ENCODE data around the gene TMEM150C. TPM values are rescaled to one million over a fixed set of nuclear protein-coding genes. Genes with fewer than 3 reads are reported as not detected.
"Not testable (repeated sequence)": the region's sequence is repeated elsewhere in the genome, so short reads cannot be mapped to it uniquely, and the experiment has no call there.

The TMEM150C gene
- total RNA-seq, 1 donor from 2014 or later, result not detected

DNA sequence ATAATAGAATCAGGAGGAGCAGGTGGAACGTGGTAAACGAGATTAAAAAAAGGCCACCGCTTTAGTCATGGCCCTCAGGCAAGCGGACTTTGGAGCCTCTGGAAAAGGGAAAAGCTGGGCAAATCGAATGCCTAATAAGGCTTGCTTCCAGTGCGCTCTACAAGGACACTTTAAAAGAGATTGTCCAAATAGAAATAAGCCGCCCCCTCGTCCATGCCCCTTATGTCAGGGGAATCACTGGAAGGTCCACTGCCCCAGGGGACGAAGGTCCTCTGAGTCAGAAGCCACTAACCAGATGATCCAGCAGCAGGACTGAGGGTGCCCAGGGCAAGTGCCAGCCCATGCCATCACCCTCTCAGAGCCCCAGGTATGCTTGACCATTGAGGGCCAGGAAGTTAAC lies 84.3 kb downstream of the TMEM150C start:
- DNase-seq (ENCODE audit: low spot score); intact Hi-C loops (cut with micrococcal nuclease); H3K4me1 Mint-ChIP-seq (ENCODE audit: low read depth); H3K9me3 Mint-ChIP-seq; H3K27ac Mint-ChIP-seq; H3K27me3 Mint-ChIP-seq (ENCODE audit: low read depth); H3K4me3 Mint-ChIP-seq (ENCODE audit: low read depth); H3K36me3 Mint-ChIP-seq (ENCODE audit: low read depth): not testable (repeated sequence)

DNA sequence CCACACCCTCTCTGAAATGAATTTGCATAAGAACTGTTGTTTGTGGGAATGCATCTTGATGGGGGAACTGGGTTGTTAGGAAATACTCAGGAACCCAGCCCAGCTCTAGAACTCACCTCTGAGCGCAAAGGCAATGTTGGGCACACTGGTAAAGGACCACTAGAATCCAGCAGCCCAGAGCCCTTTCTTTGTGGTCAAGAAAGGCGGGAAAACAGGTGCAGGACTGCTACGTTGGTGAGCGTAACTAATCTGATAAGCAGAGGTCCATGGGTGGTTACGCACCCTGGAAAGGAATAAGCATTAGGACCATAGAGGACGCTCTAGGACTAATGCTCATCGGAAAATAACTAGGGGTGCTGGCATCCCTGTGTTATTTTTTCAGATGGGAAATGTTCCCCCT lies 85.9 kb downstream of the TMEM150C start:
- not testable (repeated sequence) for H3K9me3 Mint-ChIP-seq; H3K36me3 Mint-ChIP-seq (ENCODE audit: low read depth)

DNA sequence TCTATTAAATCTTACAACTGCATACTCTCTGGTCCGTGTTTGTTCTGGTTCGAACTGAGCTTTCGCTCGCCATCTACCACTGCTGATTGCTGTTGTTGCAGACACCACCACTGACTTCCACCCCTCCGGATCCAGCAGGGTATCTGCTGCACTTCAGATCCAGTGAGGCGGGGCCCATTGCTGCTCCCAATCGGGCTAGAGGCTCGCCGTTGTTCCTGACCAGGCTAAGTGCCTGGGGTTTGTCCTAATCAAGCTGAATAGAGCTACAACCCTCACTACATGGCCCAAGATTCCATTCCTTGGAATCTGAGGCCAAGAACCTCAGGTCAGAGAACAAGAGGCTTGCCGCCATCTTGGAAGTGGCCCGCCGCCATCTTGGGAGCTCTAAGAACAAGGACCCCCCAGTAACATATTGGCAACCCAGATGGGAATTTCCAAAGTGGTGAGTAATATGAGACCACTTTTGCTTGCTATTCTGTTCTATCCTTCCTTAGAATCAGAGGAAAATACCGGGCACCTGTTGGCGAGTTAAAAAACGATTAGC lies 88.1 kb downstream of the TMEM150C start:
- Mint-ChIP-seq H3K27ac (no peak overlapping the region), H3K9me3 (no peaks in the 10 kb centered on the region), H3K4me1 (ENCODE audit: low read depth) (no peaks in the 10 kb centered on the region), H3K27me3 (ENCODE audit: low read depth) (no peaks in the 10 kb centered on the region), H3K4me3 (ENCODE audit: low read depth) (no peak overlapping the region), H3K36me3 (ENCODE audit: low read depth) (peaks cover 7% of the 10 kb centered on the region)
- DNase-seq (ENCODE audit: low spot score), result no peak
- intact Hi-C loops (cut with micrococcal nuclease), result no loop called here

More for the DNA sequence above, 85.9 kb downstream of the TMEM150C start:
- H3K4me3 Mint-ChIP-seq (ENCODE audit: low read depth); H3K4me1 Mint-ChIP-seq (ENCODE audit: low read depth); intact Hi-C loops (cut with micrococcal nuclease); DNase-seq (ENCODE audit: low spot score); H3K27me3 Mint-ChIP-seq (ENCODE audit: low read depth); H3K27ac Mint-ChIP-seq: not testable (repeated sequence)

DNA sequence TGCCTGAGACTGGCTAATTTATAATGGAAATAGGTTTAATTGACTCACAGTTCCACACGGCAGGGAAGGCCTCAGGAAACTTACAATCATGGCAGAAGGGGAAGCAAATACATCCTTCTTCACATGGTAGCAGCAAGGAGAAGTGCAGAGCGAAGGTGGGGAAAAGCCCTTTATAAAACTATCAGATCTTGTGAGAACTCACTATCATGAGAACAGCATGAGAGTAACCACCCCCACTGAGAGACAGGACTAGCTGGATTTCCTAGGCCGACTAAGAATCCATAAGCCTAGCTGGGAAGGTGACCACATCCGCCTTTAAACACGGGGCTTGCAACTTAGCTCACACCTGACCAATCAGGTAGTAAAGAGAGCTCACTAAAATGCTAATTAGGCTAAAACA lies 88.7 kb downstream of the TMEM150C start:
- H3K27ac Mint-ChIP-seq; H3K27me3 Mint-ChIP-seq (ENCODE audit: low read depth); H3K4me1 Mint-ChIP-seq (ENCODE audit: low read depth); intact Hi-C loops (cut with micrococcal nuclease); H3K4me3 Mint-ChIP-seq (ENCODE audit: low read depth); DNase-seq (ENCODE audit: low spot score); H3K9me3 Mint-ChIP-seq: not testable (repeated sequence)
- H3K36me3 Mint-ChIP-seq (ENCODE audit: low read depth), result peaks cover 11% of the 10 kb centered on the region

DNA sequence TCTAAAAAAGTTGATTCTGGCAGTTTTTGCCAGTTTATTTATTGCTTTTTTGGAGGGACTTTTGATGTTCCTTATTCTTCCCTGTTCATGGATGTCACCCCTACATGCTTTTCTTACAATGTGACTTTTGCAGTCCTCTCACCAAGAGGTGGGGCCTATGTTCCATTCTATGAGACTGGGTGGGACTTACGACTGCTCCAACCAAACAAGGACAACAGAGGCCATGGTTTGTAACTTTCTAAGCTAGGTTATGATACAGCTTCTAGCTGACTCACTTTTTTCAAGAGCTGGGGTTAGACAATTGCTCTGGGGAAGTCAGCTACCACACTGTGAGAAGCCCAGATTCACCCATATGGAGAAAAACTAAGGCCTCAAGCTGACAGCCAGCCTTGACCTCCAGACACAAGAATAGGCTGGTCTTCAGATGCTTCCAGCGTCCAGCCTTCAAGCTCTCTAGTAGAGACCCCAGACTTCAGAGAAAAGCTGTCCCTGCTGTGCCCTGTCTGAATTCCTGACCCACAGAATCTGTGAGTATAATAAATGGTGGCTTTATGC lies 91.9 kb downstream of the TMEM150C start:
- H3K27me3 Mint-ChIP-seq (ENCODE audit: low read depth), result no peaks in the 10 kb centered on the region
- peaks cover 13% of the 10 kb centered on the region for H3K36me3 Mint-ChIP-seq (ENCODE audit: low read depth)
- H3K27ac Mint-ChIP-seq, result no peak overlapping the region
- intact Hi-C loops (cut with micrococcal nuclease), result no loop called here
- no peak overlapping the region for H3K4me3 Mint-ChIP-seq (ENCODE audit: low read depth)
- H3K9me3 Mint-ChIP-seq, result no peaks in the 10 kb centered on the region
- no peaks in the 10 kb centered on the region for H3K4me1 Mint-ChIP-seq (ENCODE audit: low read depth)
- DNase-seq (ENCODE audit: low spot score), result no peak

DNA sequence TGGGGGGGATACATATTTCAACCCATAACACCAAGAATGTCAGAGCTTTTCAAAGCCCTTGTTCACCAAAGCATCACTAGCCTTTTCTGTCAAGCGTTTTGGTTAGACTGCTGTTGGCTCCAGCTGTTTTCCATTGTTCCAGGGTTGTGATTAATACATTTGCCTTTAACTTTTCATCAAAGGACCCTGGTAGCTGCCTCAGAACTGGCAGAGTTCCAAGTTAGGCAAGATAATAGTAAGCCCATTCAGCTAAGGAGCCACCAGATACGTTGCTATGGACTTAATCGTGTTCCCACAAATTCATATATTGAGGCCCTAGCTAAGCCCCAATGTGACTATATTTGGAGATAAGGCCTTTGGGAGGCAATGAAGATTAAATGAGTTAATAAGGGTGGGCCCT lies 94.3 kb downstream of the TMEM150C start:
- H3K9me3 Mint-ChIP-seq, result no peaks in the 10 kb centered on the region
- H3K4me1 Mint-ChIP-seq (ENCODE audit: low read depth), result no peaks in the 10 kb centered on the region
- intact Hi-C loops (cut with micrococcal nuclease), result no loop called here
- H3K27me3 Mint-ChIP-seq (ENCODE audit: low read depth), result no peaks in the 10 kb centered on the region
- H3K27ac Mint-ChIP-seq, result no peak overlapping the region
- H3K4me3 Mint-ChIP-seq (ENCODE audit: low read depth), result no peak overlapping the region
- DNase-seq (ENCODE audit: low spot score), result no peak
- H3K36me3 Mint-ChIP-seq (ENCODE audit: low read depth), result peaks cover 25% of the 10 kb centered on the region

DNA sequence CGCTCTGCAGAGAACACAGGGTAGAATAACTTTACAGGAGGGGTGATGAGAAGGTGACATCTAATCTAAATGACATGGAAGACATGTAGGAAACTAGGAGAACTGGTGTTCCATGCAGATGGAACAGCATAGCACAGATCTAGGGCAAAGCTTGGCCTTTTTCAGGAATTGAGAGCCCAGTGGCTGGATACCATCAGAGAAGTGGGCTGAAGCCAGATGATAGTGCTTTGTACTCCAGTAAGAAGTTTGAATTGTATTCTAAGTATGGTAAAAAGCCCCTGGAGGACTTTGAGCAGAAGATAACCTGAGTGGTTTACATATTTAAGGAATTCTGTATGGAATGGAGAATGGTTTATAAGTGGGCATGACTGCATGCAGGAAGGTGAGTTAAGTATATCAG lies 98.6 kb downstream of the TMEM150C start:
- peaks cover 39% of the 10 kb centered on the region for H3K36me3 Mint-ChIP-seq (ENCODE audit: low read depth)
- H3K27me3 Mint-ChIP-seq (ENCODE audit: low read depth), result no peaks in the 10 kb centered on the region
- no peak overlapping the region for H3K27ac Mint-ChIP-seq
- no peak for DNase-seq (ENCODE audit: low spot score)
- intact Hi-C loops (cut with micrococcal nuclease), result loop anchor here (2.0 kb wide), 1 partner anchor 30 kb away; no protein-coding TSS in a partner anchor
- H3K4me1 Mint-ChIP-seq (ENCODE audit: low read depth), result peaks cover 3% of the 10 kb centered on the region
- no peak overlapping the region for H3K4me3 Mint-ChIP-seq (ENCODE audit: low read depth)
- no peaks in the 10 kb centered on the region for H3K9me3 Mint-ChIP-seq

DNA sequence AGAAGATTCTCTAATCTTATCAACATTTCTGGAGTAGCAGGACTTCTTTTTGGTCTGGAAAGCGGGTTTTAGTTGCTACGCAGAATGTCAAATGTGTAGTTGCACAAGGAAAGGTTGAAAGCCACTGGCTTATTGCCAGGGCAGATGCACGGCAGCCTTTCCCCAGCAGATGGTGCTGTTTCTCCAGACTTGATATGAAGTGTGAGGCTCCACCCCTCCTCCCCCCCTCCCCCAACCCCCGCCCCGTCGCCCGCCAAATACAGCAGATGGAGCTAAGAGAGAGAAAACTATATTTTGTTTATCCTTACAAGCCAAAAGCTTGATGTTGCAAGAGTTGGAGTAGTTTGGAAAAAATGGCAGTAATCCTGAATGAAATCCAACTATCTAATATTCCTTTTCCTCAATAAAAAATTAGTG lies 99.4 kb downstream of the TMEM150C start:
- peaks cover 3% of the 10 kb centered on the region for H3K4me1 Mint-ChIP-seq (ENCODE audit: low read depth)
- no peak overlapping the region for H3K27ac Mint-ChIP-seq
- peaks cover 44% of the 10 kb centered on the region for H3K36me3 Mint-ChIP-seq (ENCODE audit: low read depth)
- no peaks in the 10 kb centered on the region for H3K27me3 Mint-ChIP-seq (ENCODE audit: low read depth)
- H3K4me3 Mint-ChIP-seq (ENCODE audit: low read depth), result no peak overlapping the region
- intact Hi-C loops (cut with micrococcal nuclease), result loop anchor here (1.0 to 2.0 kb wide), 2 partner anchors 30 to 277 kb away; no protein-coding TSS in a partner anchor
- no peaks in the 10 kb centered on the region for H3K9me3 Mint-ChIP-seq
- DNase-seq (ENCODE audit: low spot score), result peak; percentile 72

DNA sequence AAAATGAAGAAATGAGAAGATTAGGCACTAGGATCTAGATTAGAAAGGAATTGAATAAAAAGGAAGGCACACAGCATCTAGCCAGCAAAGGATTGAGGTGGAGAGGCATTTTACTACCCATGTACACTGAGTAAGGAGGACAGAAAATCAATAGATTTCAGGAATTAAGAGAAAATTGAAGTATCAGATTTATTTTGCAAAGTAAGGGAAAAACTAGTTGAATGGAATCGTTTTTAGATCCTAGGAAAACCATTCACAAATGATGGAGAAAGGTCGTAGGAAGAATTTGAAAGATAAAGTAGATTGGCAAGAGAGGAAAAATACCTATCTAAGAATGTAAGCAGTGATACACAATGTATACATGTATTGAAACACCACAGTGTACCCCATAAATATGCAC lies 100.1 kb downstream of the TMEM150C start:
- Mint-ChIP-seq H3K36me3 (ENCODE audit: low read depth) (peaks cover 48% of the 10 kb centered on the region), H3K4me3 (ENCODE audit: low read depth) (no peak overlapping the region), H3K27ac (no peak overlapping the region), H3K9me3 (no peaks in the 10 kb centered on the region), H3K27me3 (ENCODE audit: low read depth) (no peaks in the 10 kb centered on the region), H3K4me1 (ENCODE audit: low read depth) (peaks cover 3% of the 10 kb centered on the region)
- DNase-seq (ENCODE audit: low spot score), result no peak
- intact Hi-C loops (cut with micrococcal nuclease), result loop anchor here (1.0 to 2.0 kb wide), 2 partner anchors 29 to 278 kb away; no protein-coding TSS in a partner anchor

DNA sequence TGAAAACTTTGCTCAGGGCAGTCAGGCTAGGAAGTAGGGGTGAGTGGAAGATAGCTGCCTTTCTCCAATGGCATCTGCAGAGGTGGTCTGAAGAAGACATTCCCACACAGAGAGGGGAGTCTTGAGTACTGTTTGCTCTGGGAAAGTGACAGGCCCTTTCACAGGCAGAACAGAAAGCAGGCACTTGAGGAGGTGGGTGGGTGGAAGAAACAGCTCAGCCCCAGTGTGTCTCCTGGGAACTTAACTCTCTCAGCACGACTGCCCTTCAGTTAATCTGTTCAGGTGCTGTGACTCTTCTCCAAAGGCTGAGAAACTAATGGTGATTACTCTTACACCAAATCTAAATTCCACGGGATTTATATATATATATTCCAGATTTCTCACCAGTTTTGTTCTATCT lies 103.1 kb downstream of the TMEM150C start:
- no peak overlapping the region for H3K4me3 Mint-ChIP-seq (ENCODE audit: low read depth)

DNA sequence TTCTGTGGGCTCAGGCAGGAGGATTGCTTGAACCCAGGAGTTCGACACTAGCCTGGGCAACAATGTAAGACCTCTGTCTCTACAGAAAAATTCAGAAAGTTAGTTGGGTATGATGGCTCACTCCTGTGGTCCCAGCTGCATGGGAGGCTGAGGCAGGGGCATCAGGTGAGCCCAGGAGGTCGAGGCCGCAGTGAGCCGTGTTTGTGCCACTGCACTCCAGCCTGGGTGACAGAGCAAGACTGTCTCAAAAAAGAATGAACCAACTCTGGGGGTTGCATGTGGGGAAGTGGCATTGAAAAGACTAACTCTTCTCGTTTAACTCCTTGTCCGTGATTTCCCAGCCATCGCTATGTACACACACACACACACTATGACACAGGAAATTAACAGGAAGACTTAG lies 104.5 kb downstream of the TMEM150C start:
- no peaks in the 10 kb centered on the region for H3K27me3 Mint-ChIP-seq (ENCODE audit: low read depth)
- no peak overlapping the region for H3K4me3 Mint-ChIP-seq (ENCODE audit: low read depth)
- H3K27ac Mint-ChIP-seq, result no peak overlapping the region
- H3K36me3 Mint-ChIP-seq (ENCODE audit: low read depth), result peaks cover 68% of the 10 kb centered on the region
- no peak for DNase-seq (ENCODE audit: low spot score)
- intact Hi-C loops (cut with micrococcal nuclease), result no loop called here
- no peaks in the 10 kb centered on the region for H3K9me3 Mint-ChIP-seq
- H3K4me1 Mint-ChIP-seq (ENCODE audit: low read depth), result peaks cover 3% of the 10 kb centered on the region

More for the DNA sequence above, 103.1 kb downstream of the TMEM150C start:
- peaks cover 65% of the 10 kb centered on the region for H3K36me3 Mint-ChIP-seq (ENCODE audit: low read depth)
- no peak overlapping the region for H3K27ac Mint-ChIP-seq
- intact Hi-C loops (cut with micrococcal nuclease), result no loop called here
- H3K27me3 Mint-ChIP-seq (ENCODE audit: low read depth), result no peaks in the 10 kb centered on the region
- DNase-seq (ENCODE audit: low spot score), result no peak
- peaks cover 3% of the 10 kb centered on the region for H3K4me1 Mint-ChIP-seq (ENCODE audit: low read depth)
- H3K9me3 Mint-ChIP-seq, result no peaks in the 10 kb centered on the region

DNA sequence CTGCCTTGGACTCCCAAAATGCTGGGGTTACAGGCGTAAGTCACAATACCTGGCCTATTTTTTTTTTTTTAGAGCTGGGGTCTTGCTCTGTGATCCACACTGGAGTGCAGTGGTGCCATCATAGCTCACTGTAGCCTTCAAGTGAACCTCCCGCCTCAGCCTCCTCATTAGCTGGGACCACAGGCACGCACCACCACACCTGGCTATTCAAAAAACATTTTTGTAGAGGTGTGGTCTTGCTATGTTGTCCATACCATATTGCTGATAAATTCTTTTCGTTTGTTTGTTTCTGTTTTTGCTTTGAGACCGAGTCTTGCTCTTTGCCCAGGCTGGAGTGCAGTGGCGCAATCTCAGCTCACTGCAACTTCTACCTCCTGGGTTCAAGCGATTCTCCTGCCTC lies 109.8 kb downstream of the TMEM150C start:
- H3K27ac Mint-ChIP-seq, result no peak overlapping the region
- no peaks in the 10 kb centered on the region for H3K27me3 Mint-ChIP-seq (ENCODE audit: low read depth)
- intact Hi-C loops (cut with micrococcal nuclease), result no loop called here
- H3K9me3 Mint-ChIP-seq, result no peaks in the 10 kb centered on the region
- H3K4me1 Mint-ChIP-seq (ENCODE audit: low read depth), result peaks cover 11% of the 10 kb centered on the region
- DNase-seq (ENCODE audit: low spot score), result no peak
- H3K36me3 Mint-ChIP-seq (ENCODE audit: low read depth), result peaks cover 76% of the 10 kb centered on the region
- H3K4me3 Mint-ChIP-seq (ENCODE audit: low read depth), result no peak overlapping the region

DNA sequence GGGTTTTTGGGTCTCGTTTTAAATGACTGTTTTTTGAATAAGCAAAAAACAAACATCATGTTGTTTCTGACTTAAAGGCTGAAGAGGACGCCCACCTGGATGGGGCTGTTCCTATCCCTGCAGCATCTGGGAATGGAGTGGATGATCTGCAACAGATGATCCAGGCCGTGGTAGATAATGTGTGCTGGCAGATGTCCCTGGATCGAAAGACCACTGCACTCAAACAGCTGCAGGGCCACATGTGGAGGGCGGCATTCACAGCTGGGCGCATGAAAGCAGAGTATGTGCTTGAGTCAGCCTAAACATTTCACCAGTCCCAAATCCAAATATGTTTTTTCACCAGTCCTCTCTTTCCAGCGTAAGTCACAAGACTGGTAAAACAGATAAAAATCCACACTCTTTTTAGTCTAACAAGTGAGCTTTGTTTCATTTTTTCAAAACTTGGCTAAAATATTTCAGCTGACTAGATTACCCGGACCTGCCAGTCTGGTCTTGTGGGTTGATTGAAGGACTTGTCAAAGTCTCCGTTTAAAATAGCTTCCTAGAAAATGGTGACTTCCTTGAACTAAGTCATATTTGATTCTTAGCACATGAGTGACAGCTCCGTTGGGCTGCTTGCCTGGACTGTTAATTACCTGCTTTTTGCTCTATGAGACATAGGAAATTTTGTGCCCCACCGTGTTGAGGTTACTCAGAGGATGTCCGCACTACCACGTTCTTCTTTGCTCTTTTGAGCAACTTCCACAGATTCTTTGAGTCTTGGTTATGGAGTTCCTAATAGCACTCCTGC lies 110.6 kb downstream of the TMEM150C start:
- Mint-ChIP-seq H3K27ac (peak overlapping the region; percentile 47), H3K4me3 (ENCODE audit: low read depth) (no peak overlapping the region), H3K4me1 (ENCODE audit: low read depth) (peaks cover 11% of the 10 kb centered on the region), H3K9me3 (no peaks in the 10 kb centered on the region), H3K27me3 (ENCODE audit: low read depth) (no peaks in the 10 kb centered on the region), H3K36me3 (ENCODE audit: low read depth) (peaks cover 70% of the 10 kb centered on the region)
- no peak for DNase-seq (ENCODE audit: low spot score)
- intact Hi-C loops (cut with micrococcal nuclease), result no loop called here

All from activated T-helper 2 cell treated with anti-CD3 and anti-CD28 coated beads, Interferon-gamma antibody, Interleukin-2, Interleukin-4, amounts not matched to agents 10 μg/mL and 5 μg/mL and 100 μg/mL, durations not matched to agents 14 hours and 24 hours and 36 hours (primary cell).